GM12878 (cell line): ENCODE results near the gene HAUS6. TPM values are rescaled to one million over a fixed set of nuclear protein-coding genes. Genes with fewer than 3 reads are reported as not detected.

Source experiments
- ATAC-seq: fragments of 200-7000 bp; cut with Tn5 transposase; 3 replicates; pipeline ENCODE4 v1.9.1; 2020; ENCODE audit warnings: mild to moderate bottlenecking, moderate library complexity
- BruUV-seq: library from RNA; stranded (reverse); fragments of 400-500 nt; replicated peaks from 2 replicates; lab custom pipeline; 2021; lab: Mats Ljungman, UMichigan
- CTCF ChIA-PET: fragments of 300-600 bp; sonication (Branson Sonifier 250); formaldehyde crosslinking; extraction: SDS; loops from one replicate; lab custom pipeline; 2021; ENCODE audit warnings: inconsistent platforms; lab: Yijun Ruan, JAX
- POLR2A ChIA-PET: fragments of 350-600 bp; formaldehyde crosslinking; extraction: SDS; loops from one replicate; lab custom pipeline; 2021; ENCODE audit warnings: inconsistent platforms; lab: Charles Lee
- RAD21 ChIA-PET: fragments of 300-600 bp; sonication (Branson Sonifier 250); formaldehyde crosslinking; loops from one replicate; lab custom pipeline; 2023; ENCODE audit warnings: antibody characterized with exemption; ENCODE audit not compliant: unreplicated experiment; lab: Charles Lee
- SMC1A ChIA-PET: fragments of 300-600 bp; sonication (Branson Sonifier 250); formaldehyde crosslinking; loops from one replicate; lab custom pipeline; 2023; ENCODE audit not compliant: unreplicated experiment, uncharacterized antibody; lab: Charles Lee
- DNase-seq: peaks from one replicate; pipeline ENCODE4 v3.0.0-alpha.2; 2011; ENCODE audit warnings: low read depth, low spot score
- FAIRE-seq: peaks from 3 replicates; lab custom pipeline; 2011; peaks lifted over from hg19 to GRCh38; lab: Jason Lieb, UNC
- H2AFZ ChIP-seq: 2 replicates; pipeline ENCODE4 v1.6.0; 2011; ENCODE audit warnings: low read depth, low read length, control low read depth; ENCODE audit not compliant: control insufficient read depth
- H3K27ac ChIP-seq: 2 replicates; pipeline ENCODE4 v1.5.1; 2011; ENCODE audit warnings: control low read depth; ENCODE audit not compliant: control insufficient read depth, insufficient read depth
- H3K27me3 ChIP-seq, 2 experiments: replicated peaks in 1 of 2; 2 replicates each; pipeline versions ENCODE4 v1.6.0 to v1.6.1; 2011; ENCODE audit warnings: low read length in 1 of 2; ENCODE audit not compliant: control insufficient read depth in 2 of 2, insufficient read depth in 2 of 2
- H3K36me3 ChIP-seq, 2 experiments: 2 replicates each; pipeline ENCODE4 v1.5.1; 2011; ENCODE audit warnings: low read length in 1 of 2; ENCODE audit not compliant: control insufficient read depth in 2 of 2, insufficient read depth in 2 of 2
- H3K4me1 ChIP-seq: 2 replicates; pipeline ENCODE4 v1.6.1; 2011; ENCODE audit warnings: mild to moderate bottlenecking, low read length, moderate library complexity, mixed read lengths; ENCODE audit not compliant: control insufficient read depth, insufficient read depth
- H3K4me2 ChIP-seq: 2 replicates; pipeline ENCODE4 v1.6.0; 2011; ENCODE audit warnings: control low read depth; ENCODE audit not compliant: control insufficient read depth, insufficient read depth
- H3K4me3 ChIP-seq: fragments of 200-600 bp; sonication (generic); 2 replicates; pipeline ENCODE4 v1.5.1; 2016
- H3K79me2 ChIP-seq: 2 replicates; pipeline ENCODE4 v1.6.0; 2011; ENCODE audit warnings: low read length; ENCODE audit not compliant: control insufficient read depth, insufficient read depth
- H3K9ac ChIP-seq: 2 replicates; pipeline ENCODE4 v1.8.0; 2011; ENCODE audit warnings: low read length, control low read depth, mixed read lengths; ENCODE audit not compliant: control insufficient read depth, insufficient read depth
- H3K9me3 ChIP-seq: replicated peaks from 3 replicates; pipeline ENCODE4 v1.5.1; 2011; ENCODE audit warnings: mild to moderate bottlenecking, low read length; ENCODE audit not compliant: control insufficient read depth, insufficient read depth
- H4K20me1 ChIP-seq: 2 replicates; pipeline ENCODE4 v1.6.0; 2011; ENCODE audit not compliant: control insufficient read depth, insufficient read depth
- CTCF ChIP-seq, 3 experiments: IDR thresholded peaks in 2 of 3; conservative IDR thresholded peaks in 1 of 3; 2 replicates each; pipeline ENCODE4 v1.5.1; 2011; ENCODE audit warnings: low read depth in 3 of 3, low read length in 3 of 3, mild to moderate bottlenecking in 3 of 3, control low read depth in 2 of 3, moderate library complexity in 2 of 3, inconsistent platforms in 1 of 3, mixed read lengths in 1 of 3; ENCODE audit not compliant: control insufficient read depth in 2 of 3, insufficient read depth in 1 of 3; ENCODE audit errors: extremely low read depth in 1 of 3
- MTA2 ChIP-seq: fragments of 450-650 bp; IDR thresholded peaks from 2 replicates; pipeline ENCODE4 v1.6.1; 2016; ENCODE audit warnings: low read depth, mild to moderate bottlenecking, moderate library complexity
- NR2F1 ChIP-seq: fragments of 450-650 bp; conservative IDR thresholded peaks from 2 replicates; pipeline ENCODE4 v1.6.1; 2017; ENCODE audit warnings: mild to moderate bottlenecking
- PAX8 ChIP-seq: fragments of 450-650 bp; IDR thresholded peaks from 2 replicates; pipeline ENCODE4 v1.6.1; 2017; ENCODE audit warnings: mild to moderate bottlenecking, moderate library complexity
- RAD21 ChIP-seq: IDR thresholded peaks from 2 replicates; pipeline ENCODE4 v1.6.1; 2011; ENCODE audit warnings: mild to moderate bottlenecking, low read depth, low read length, moderate library complexity; ENCODE audit not compliant: insufficient read depth
- SMC3 ChIP-seq: IDR thresholded peaks from 2 replicates; pipeline ENCODE4 v1.6.1; 2011; ENCODE audit warnings: low read length, improper control_type of control experiment, borderline replicate concordance
- ZBTB4 ChIP-seq: fragments of 450-650 bp; formaldehyde crosslinking; IDR thresholded peaks from 2 replicates; pipeline ENCODE4 v1.4.0; 2022; ENCODE audit warnings: mild to moderate bottlenecking, moderate library complexity
- WGBS: methylation state at CpG from one replicate; pipeline ENCODE4 v1.1.6; 2016; ENCODE audit warnings: low lambda C conversion rate; ENCODE audit not compliant: insufficient replicate concordance, insufficient coverage; ENCODE audit errors: missing lambda C conversion rate; 5-methylcytosine and 5-hydroxymethylcytosine counted together
- in situ Hi-C: fragments of 300-500 bp; cut with MboI; formaldehyde crosslinking; loops from 9 replicates; pipeline ENCODE4 v1.14.3; 2018; ENCODE audit warnings: mixed read lengths
- intact Hi-C: fragments of 100-400 bp; cut with micrococcal nuclease; formaldehyde crosslinking; loops from one replicate; pipeline ENCODE4 v1.14.2; 2022; ENCODE audit not compliant: unreplicated experiment
- polyA plus RNA-seq, 11 experiments: library from polyadenylated mRNA; depleted of rRNA in 4 of 11; unstranded in 6 of 11; stranded (reverse) in 5 of 11; fragments of >200 nt; fragmentation: Nextera tagmentation in 4 of 11; fragmentation: Illumina TruSeq in 1 of 11; extraction: Ambion mirVana in 4 of 11; extraction: Trizol in 1 of 11; gene quantifications; 1 replicate in 1 of 11; 2 replicates in 10 of 11; pipeline versions ENCODE4 v1.2.1 to v1.2.3, GENCODE V29; 2011 to 2016; ENCODE audit warnings: inconsistent platforms in 2 of 11, missing spikeins in 2 of 11, low read depth in 1 of 11
- total RNA-seq, 4 experiments: library from RNA; depleted of rRNA in 3 of 4; stranded (reverse); fragments of >200 nt in 3 of 4; fragmentation: Illumina TruSeq in 1 of 4; extraction: Trizol in 1 of 4; gene quantifications; 2 replicates each; pipeline versions ENCODE4 v1.2.1 to v1.2.3, GENCODE V29; 2013 to 2021
- TF ChIP-seq, protein P1 (sequence below): IDR thresholded peaks from 2 replicates; pipeline ENCODE4 v1.6.1; 2012; ENCODE audit warnings: improper control_type of control experiment, low read depth, low read length; ENCODE audit not compliant: insufficient replicate concordance

HAUS6 gene
- total and polyA plus RNA-seq, 10 of the 15 experiments (the other 5 are each of a cell fraction or from before 2014, with no cell fraction given): 7.1 to 26.8 (median 16.0) TPM

GRCh38 chr9:19087106-19088000 lies 15.4 kb downstream of the HAUS6 start (continued):
- TF ChIP-seq MTA2 (no peak), ZBTB4 (CRISPR knock-in tag) (no peak)
- TF ChIP-seq, all 136 proteins: peak for 0

GRCh38 chr9:19085295-19085694 lies 17.4 kb downstream of the HAUS6 start:
- DNase-seq (no peak), ATAC-seq (peak; percentile 88), FAIRE-seq (no peak)
- in situ Hi-C loops (loop anchor here (10.0 kb wide), 1 partner anchor 90 kb away; no protein-coding TSS in a partner anchor), intact Hi-C loops (loop anchor here (1.0 to 5.0 kb wide), 2 partner anchors 89 to 372 kb away; no protein-coding TSS in a partner anchor)
- no peaks in the 10 kb centered on the region for H3K4me1 ChIP-seq
- H3K4me2 ChIP-seq: no peak overlapping the region
- POLR2A ChIA-PET: interaction anchor here (0.6 to 1.7 kb wide), 8 partner anchors 11 to 380 kb away, joined by 3 to 14 read pairs (median 4); partner anchors contain the start of gene RRAGA
- RAD21 ChIA-PET: interaction anchor here (0.8 to 6.0 kb wide), 15 partner anchors 9 to 372 kb away, joined by 3 to 71 read pairs (median 5); partner anchors contain the start of gene RRAGA
- H3K79me2 ChIP-seq: no peaks in the 10 kb centered on the region
- TSS peak; percentile 26 for BruUV-seq
- no peak overlapping the region for H3K4me3 ChIP-seq
- no peak overlapping the region for H2AFZ ChIP-seq
- H4K20me1 ChIP-seq: no peaks in the 10 kb centered on the region
- peaks cover 2 to 24% of the 10 kb centered on the region in 2 experiments for H3K36me3 ChIP-seq
- H3K27me3 ChIP-seq: no peaks in the 10 kb centered on the region
- WGBS: 48% methylated on average over 2 of the region's 2 CpGs
- CTCF ChIA-PET: interaction anchor here (0.5 to 6.6 kb wide), 33 partner anchors 9 to 380 kb away, joined by 3 to 113 read pairs (median 5); partner anchors contain the start of gene RRAGA
- H3K27ac ChIP-seq: no peak overlapping the region
- H3K9me3 ChIP-seq: no peaks in the 10 kb centered on the region
- H3K9ac ChIP-seq: no peak overlapping the region
- SMC1A ChIA-PET: interaction anchor here (0.7 to 4.3 kb wide), 16 partner anchors 9 to 372 kb away, joined by 3 to 61 read pairs (median 4); no protein-coding TSS in a partner anchor
- TF ChIP-seq SMC3: peak; percentile 61; the same call in 1 of the 2 replicates
- TF ChIP-seq PAX8: no peak
- TF ChIP-seq, protein P1, sequence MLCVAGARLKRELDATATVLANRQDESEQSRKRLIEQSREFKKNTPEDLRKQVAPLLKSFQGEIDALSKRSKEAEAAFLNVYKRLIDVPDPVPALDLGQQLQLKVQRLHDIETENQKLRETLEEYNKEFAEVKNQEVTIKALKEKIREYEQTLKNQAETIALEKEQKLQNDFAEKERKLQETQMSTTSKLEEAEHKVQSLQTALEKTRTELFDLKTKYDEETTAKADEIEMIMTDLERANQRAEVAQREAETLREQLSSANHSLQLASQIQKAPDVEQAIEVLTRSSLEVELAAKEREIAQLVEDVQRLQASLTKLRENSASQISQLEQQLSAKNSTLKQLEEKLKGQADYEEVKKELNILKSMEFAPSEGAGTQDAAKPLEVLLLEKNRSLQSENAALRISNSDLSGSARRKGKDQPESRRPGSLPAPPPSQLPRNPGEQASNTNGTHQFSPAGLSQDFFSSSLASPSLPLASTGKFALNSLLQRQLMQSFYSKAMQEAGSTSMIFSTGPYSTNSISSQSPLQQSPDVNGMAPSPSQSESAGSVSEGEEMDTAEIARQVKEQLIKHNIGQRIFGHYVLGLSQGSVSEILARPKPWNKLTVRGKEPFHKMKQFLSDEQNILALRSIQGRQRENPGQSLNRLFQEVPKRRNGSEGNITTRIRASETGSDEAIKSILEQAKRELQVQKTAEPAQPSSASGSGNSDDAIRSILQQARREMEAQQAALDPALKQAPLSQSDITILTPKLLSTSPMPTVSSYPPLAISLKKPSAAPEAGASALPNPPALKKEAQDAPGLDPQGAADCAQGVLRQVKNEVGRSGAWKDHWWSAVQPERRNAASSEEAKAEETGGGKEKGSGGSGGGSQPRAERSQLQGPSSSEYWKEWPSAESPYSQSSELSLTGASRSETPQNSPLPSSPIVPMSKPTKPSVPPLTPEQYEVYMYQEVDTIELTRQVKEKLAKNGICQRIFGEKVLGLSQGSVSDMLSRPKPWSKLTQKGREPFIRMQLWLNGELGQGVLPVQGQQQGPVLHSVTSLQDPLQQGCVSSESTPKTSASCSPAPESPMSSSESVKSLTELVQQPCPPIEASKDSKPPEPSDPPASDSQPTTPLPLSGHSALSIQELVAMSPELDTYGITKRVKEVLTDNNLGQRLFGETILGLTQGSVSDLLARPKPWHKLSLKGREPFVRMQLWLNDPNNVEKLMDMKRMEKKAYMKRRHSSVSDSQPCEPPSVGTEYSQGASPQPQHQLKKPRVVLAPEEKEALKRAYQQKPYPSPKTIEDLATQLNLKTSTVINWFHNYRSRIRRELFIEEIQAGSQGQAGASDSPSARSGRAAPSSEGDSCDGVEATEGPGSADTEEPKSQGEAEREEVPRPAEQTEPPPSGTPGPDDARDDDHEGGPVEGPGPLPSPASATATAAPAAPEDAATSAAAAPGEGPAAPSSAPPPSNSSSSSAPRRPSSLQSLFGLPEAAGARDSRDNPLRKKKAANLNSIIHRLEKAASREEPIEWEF: peak; percentile 70
- peak; percentile 33 to 47 (median 35); a peak in 3 of 6 replicates for TF ChIP-seq CTCF (IDR thresholded peaks at IDR 0.05 in 2 of 3, conservative IDR thresholded peaks at IDR 0.05 in 1 of 3; ENCODE audit: control insufficient read depth in 2 of 3, extremely low read depth in 1 of 3, insufficient read depth in 1 of 3, low read depth in 3 of 3, low read length in 3 of 3)
- TF ChIP-seq NR2F1: no peak
- TF ChIP-seq RAD21: peak; percentile 47
